DND-41 (cell line): ENCODE measurements around the gene EPS8L3.

Source experiments
- CTCF ChIP-seq: IDR thresholded peaks from 2 replicates; pipeline ENCODE4 v1.5.1; 2012; ENCODE audit warnings: borderline replicate concordance, low read length, moderate library complexity, mild to moderate bottlenecking; ENCODE audit not compliant: poor library complexity, severe bottlenecking; ENCODE audit errors: extremely low read depth
- EZH2 ChIP-seq: IDR thresholded peaks from 3 replicates; pipeline ENCODE4 v1.6.1; 2012; ENCODE audit warnings: borderline replicate concordance, low read depth, mild to moderate bottlenecking, moderate library complexity, low read length, inconsistent platforms; ENCODE audit not compliant: severe bottlenecking

- TF ChIP-seq CTCF (no peak), EZH2 (no peak)
Observed at GRCh38 chr1:109785446-109786111, 21.9 kb upstream of the EPS8L3 start.
